Mesenchymal stem cell (in vitro differentiated cells and primary cell): Measurements from ENCODE around the gene QRFPR.

Experiments
- DNase-seq: peaks from one replicate; pipeline ENCODE4 v3.0.0-alpha.2; 2013
- H2AFZ ChIP-seq: one replicate; pipeline ENCODE4 v1.6.1; 2013; ENCODE audit warnings: low read depth, mild to moderate bottlenecking, control low read depth, inconsistent platforms, low read length, moderate library complexity
- H2AK5ac ChIP-seq: 2 replicates; pipeline ENCODE4 v1.6.1; 2013; ENCODE audit warnings: low read length, moderate library complexity, mild to moderate bottlenecking, inconsistent platforms; ENCODE audit not compliant: severe bottlenecking
- H2BK120ac ChIP-seq: one replicate; pipeline ENCODE4 v1.6.1; 2013; ENCODE audit warnings: low read depth, mild to moderate bottlenecking, inconsistent platforms, low read length, moderate library complexity
- H2BK12ac ChIP-seq, 2 experiments: one replicate each; pipeline ENCODE4 v1.6.1; 2013; ENCODE audit warnings: inconsistent platforms in 2 of 2, low read length in 2 of 2, mild to moderate bottlenecking in 2 of 2, moderate library complexity in 2 of 2, control low read depth in 1 of 2
- H2BK15ac ChIP-seq: one replicate; pipeline ENCODE4 v1.6.1; 2013; ENCODE audit warnings: mild to moderate bottlenecking, low read depth, inconsistent platforms; ENCODE audit not compliant: poor library complexity, severe bottlenecking
- H2BK5ac ChIP-seq: 2 replicates; pipeline ENCODE4 v1.6.1; 2013; ENCODE audit warnings: low read depth, mild to moderate bottlenecking, low read length, control low read depth, inconsistent platforms; ENCODE audit not compliant: poor library complexity, severe bottlenecking
- H3K14ac ChIP-seq, 2 experiments: one replicate each; pipeline ENCODE4 v1.6.1; 2013; ENCODE audit warnings: inconsistent platforms in 2 of 2, low read length in 2 of 2, control low read depth in 1 of 2, mild to moderate bottlenecking in 1 of 2, moderate library complexity in 1 of 2
- H3K18ac ChIP-seq, 2 experiments: one replicate each; pipeline ENCODE4 v1.6.1; 2013; ENCODE audit warnings: inconsistent platforms in 2 of 2, low read length in 2 of 2, control low read depth in 1 of 2, low read depth in 1 of 2, mild to moderate bottlenecking in 1 of 2
- H3K23ac ChIP-seq, 2 experiments: one replicate each; pipeline ENCODE4 v1.6.1; 2013; ENCODE audit warnings: inconsistent platforms in 2 of 2, low read length in 2 of 2, mild to moderate bottlenecking in 2 of 2, moderate library complexity in 2 of 2, control low read depth in 1 of 2
- H3K27ac ChIP-seq: 2 replicates; pipeline ENCODE4 v1.5.1; 2013; ENCODE audit warnings: mild to moderate bottlenecking, moderate library complexity, low read length, control low read depth, inconsistent platforms; ENCODE audit not compliant: poor library complexity, severe bottlenecking
- H3K27me3 ChIP-seq, 2 experiments: 2 replicates each; pipeline versions ENCODE4 v1.6.1 to v1.7.0; 2013; ENCODE audit warnings: low read length in 2 of 2, mild to moderate bottlenecking in 2 of 2, moderate library complexity in 2 of 2, control low read depth in 1 of 2, inconsistent platforms in 1 of 2; ENCODE audit not compliant: control insufficient read depth in 1 of 2, insufficient read depth in 1 of 2
- H3K36me3 ChIP-seq, 2 experiments: 2 replicates each; pipeline versions ENCODE4 v1.6.1 to v1.7.0; 2013; ENCODE audit warnings: low read length in 2 of 2, control low read depth in 1 of 2, inconsistent platforms in 1 of 2, low read depth in 1 of 2, mild to moderate bottlenecking in 1 of 2; ENCODE audit not compliant: insufficient read depth in 2 of 2, control insufficient read depth in 1 of 2
- H3K4ac ChIP-seq, 2 experiments: one replicate each; pipeline ENCODE4 v1.6.1; 2013; ENCODE audit warnings: inconsistent platforms in 2 of 2, low read length in 2 of 2, mild to moderate bottlenecking in 2 of 2, moderate library complexity in 2 of 2, control low read depth in 1 of 2, low read depth in 1 of 2
- H3K4me1 ChIP-seq: 2 replicates; pipeline ENCODE4 v1.6.1; 2013; ENCODE audit warnings: low read depth, low read length, control low read depth; ENCODE audit not compliant: control insufficient read depth, insufficient read depth
- H3K4me2 ChIP-seq: 2 replicates; pipeline ENCODE4 v1.6.1; 2013; ENCODE audit warnings: low read length, mild to moderate bottlenecking, inconsistent platforms; ENCODE audit not compliant: poor library complexity, severe bottlenecking
- H3K4me3 ChIP-seq, 2 experiments: 2 replicates each; pipeline versions ENCODE4 v1.5.1 to v1.7.0; 2013; ENCODE audit warnings: low read length in 2 of 2, mild to moderate bottlenecking in 2 of 2, control low read depth in 1 of 2, low read depth in 1 of 2; ENCODE audit not compliant: insufficient read depth in 1 of 2
- H3K79me1 ChIP-seq: replicated peaks from 2 replicates; pipeline ENCODE4 v1.6.1; 2013; ENCODE audit warnings: mild to moderate bottlenecking, control low read depth, low read length, inconsistent platforms; ENCODE audit not compliant: poor library complexity, severe bottlenecking
- H3K9ac ChIP-seq: 2 replicates; pipeline ENCODE4 v1.7.0; 2013; ENCODE audit warnings: mild to moderate bottlenecking, low read length, moderate library complexity
- H3K9me3 ChIP-seq: 2 replicates; pipeline ENCODE4 v1.7.0; 2013; ENCODE audit warnings: mild to moderate bottlenecking, low read length; ENCODE audit not compliant: control insufficient read depth
- H4K8ac ChIP-seq: one replicate; pipeline ENCODE4 v1.6.1; 2013; ENCODE audit warnings: inconsistent platforms, mild to moderate bottlenecking, low read length, moderate library complexity
- H4K91ac ChIP-seq: one replicate; pipeline ENCODE4 v1.6.1; 2013; ENCODE audit warnings: mild to moderate bottlenecking, low read length, inconsistent platforms
- WGBS: methylation state at CpG from one replicate; pipeline ENCODE4 v1.1.7; 2013; ENCODE audit warnings: mixed read lengths; 5-methylcytosine and 5-hydroxymethylcytosine counted together

Gene QRFPR

DNA sequence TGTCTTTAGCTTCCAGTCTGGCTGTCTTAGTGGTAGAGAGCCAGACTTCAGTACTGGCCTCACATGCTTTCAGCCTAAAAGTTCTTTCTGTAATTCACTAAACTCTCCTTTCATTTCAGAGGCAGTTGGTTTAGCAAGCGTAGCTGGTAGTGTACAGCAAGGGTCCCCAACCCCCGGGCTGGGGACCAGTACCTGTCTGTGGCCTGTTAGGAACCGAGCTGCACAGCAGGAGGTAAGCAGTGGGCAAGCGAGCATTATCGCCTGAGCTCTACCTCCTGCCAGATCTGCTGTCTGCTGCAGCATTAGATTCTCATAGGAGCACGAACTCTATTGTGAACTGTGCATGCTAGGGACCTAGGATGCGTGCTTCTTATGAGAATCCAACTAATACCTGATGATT, 72.0 kb downstream of the QRFPR start:
- Histone ChIP-seq H3K4ac (no peak overlapping the region), H3K9me3 (no peaks in the 10 kb centered on the region), H2BK12ac (no peak overlapping the region), H3K27ac (no peak overlapping the region), H3K14ac (no peak overlapping the region), H3K4me2 (no peak overlapping the region), H3K9ac (no peak overlapping the region), H2BK120ac (no peak overlapping the region), H3K4me1 (no peaks in the 10 kb centered on the region), H4K91ac (no peak overlapping the region), H2AFZ (no peak overlapping the region), H4K8ac (no peak overlapping the region), H3K79me1 (no peaks in the 10 kb centered on the region), H3K27me3 (no peaks in the 10 kb centered on the region), H2BK15ac (no peak overlapping the region), H2BK5ac (no peak overlapping the region), H3K18ac (no peak overlapping the region), H2AK5ac (no peak overlapping the region), H3K4me3 (no peak overlapping the region), H3K36me3 (no peaks in the 10 kb centered on the region), H3K23ac (no peak overlapping the region)
- no peak for DNase-seq
- WGBS = 70% methylated on average over 7 of the region's 7 CpGs

- peak; percentile 18 for DNase-seq
- H3K23ac ChIP-seq = no peak overlapping the region
- H3K14ac ChIP-seq = no peak overlapping the region
- no peak overlapping the region for H2BK120ac ChIP-seq
- H3K18ac ChIP-seq = no peak overlapping the region
- H4K8ac ChIP-seq = no peak overlapping the region
- no peaks in the 10 kb centered on the region for H3K27me3 ChIP-seq
- no peaks in the 10 kb centered on the region for H3K4me1 ChIP-seq
- H3K36me3 ChIP-seq = no peaks in the 10 kb centered on the region
- H4K91ac ChIP-seq = no peak overlapping the region
- no peak overlapping the region for H3K27ac ChIP-seq
- WGBS = no CpG with 5 or more reads among the region's 1 CpG
- H2BK5ac ChIP-seq = no peak overlapping the region
- no peak overlapping the region for H2AK5ac ChIP-seq
- no peak overlapping the region for H3K9ac ChIP-seq
- no peak overlapping the region for H3K4me3 ChIP-seq
- H3K9me3 ChIP-seq = no peaks in the 10 kb centered on the region
- no peaks in the 10 kb centered on the region for H3K79me1 ChIP-seq
- H3K4ac ChIP-seq = no peak overlapping the region
- no peak overlapping the region for H2BK12ac ChIP-seq
- no peak overlapping the region for H2BK15ac ChIP-seq
- no peak overlapping the region for H3K4me2 ChIP-seq
- H2AFZ ChIP-seq = no peak overlapping the region
These were observed 72.5 kb downstream of the QRFPR start for GRCh38 chr4:121308328-121308663.

DNA sequence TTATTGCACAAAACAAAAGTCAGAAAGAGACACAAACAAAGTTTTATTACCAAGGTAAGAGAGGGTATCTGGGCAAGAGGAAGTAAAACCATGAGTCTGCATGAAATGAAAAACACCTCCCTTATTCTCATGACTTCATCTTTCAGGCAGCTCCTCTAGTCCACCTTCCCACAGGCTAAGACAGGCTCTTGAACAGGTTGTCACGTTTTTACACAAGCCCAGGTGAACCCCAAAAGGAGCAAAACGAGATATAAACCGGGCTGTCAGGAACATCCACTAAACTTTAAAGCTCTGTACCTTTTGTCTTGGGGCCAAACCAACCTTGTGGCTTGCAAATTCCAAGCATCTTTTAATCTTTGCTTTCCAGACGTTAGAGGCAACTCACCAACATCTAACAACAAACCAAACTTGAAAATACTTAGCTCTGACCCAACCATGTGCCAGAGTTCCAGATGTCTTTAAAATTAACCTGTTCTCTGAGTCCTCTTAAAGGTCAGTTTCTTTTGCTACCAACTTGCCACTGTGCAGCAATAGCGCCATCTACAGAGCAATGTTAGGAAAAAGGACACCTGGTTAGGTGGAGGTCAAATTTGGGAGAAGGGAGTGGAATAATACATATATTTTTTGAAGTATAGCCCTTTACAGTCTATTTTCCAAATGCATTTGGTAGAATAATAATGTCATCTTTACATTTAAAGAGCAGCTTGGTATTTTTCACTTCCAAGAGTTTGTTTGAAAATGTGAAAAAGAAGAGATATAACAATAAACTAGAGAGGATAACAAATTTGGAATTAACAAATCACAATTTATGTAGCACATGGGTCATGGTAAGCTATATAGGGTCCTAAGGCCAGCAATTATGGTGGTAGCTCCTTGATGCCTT, 73.1 kb downstream of the QRFPR start:
- H2BK12ac ChIP-seq = no peak overlapping the region
- H3K27ac ChIP-seq = no peak overlapping the region
- no peaks in the 10 kb centered on the region for H3K27me3 ChIP-seq
- H4K8ac ChIP-seq = no peak overlapping the region
- H3K79me1 ChIP-seq = no peaks in the 10 kb centered on the region
- no peak overlapping the region for H2BK15ac ChIP-seq
- peak; percentile 56 for DNase-seq
- H2BK120ac ChIP-seq = no peak overlapping the region
- no peak overlapping the region for H2BK5ac ChIP-seq
- no peak overlapping the region for H3K14ac ChIP-seq
- no peak overlapping the region for H4K91ac ChIP-seq
- H3K36me3 ChIP-seq = no peaks in the 10 kb centered on the region
- no peak overlapping the region for H2AK5ac ChIP-seq
- no peak overlapping the region for H3K9ac ChIP-seq
- no peak overlapping the region for H3K18ac ChIP-seq
- no peak overlapping the region for H3K4me3 ChIP-seq
- H3K4me1 ChIP-seq = no peaks in the 10 kb centered on the region
- H3K9me3 ChIP-seq = no peaks in the 10 kb centered on the region
- H3K23ac ChIP-seq = no peak overlapping the region
- no peak overlapping the region for H3K4me2 ChIP-seq
- no peak overlapping the region for H2AFZ ChIP-seq
- WGBS = 33% methylated on average over 5 of the region's 5 CpGs
- no peak overlapping the region for H3K4ac ChIP-seq

DNA sequence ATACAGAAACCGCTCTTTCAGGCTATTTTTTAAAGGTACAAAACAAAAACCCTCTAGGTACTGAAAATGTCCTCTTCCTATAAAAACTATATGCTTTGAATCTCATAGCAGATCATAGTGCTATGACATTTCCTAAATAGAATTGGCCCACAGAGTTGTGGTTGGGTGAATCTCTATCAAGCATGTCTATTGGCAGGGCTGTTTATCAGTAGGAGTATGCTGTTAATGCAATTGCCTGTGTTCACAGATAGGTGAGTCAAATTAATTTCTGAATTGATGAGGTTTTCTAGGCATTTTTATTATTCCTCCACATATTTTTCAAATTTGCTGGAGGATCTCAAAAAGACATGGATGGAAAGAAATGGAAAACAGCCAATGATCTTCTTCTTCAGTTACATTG, 73.9 kb downstream of the QRFPR start:
- H3K27ac ChIP-seq = no peak overlapping the region
- H3K4me1 ChIP-seq = no peaks in the 10 kb centered on the region
- 100% methylated on average over 1 of the region's 1 CpG for WGBS
- H3K14ac ChIP-seq = no peak overlapping the region
- no peak overlapping the region for H3K4me2 ChIP-seq
- no peak overlapping the region for H3K9ac ChIP-seq
- H3K27me3 ChIP-seq = no peaks in the 10 kb centered on the region
- no peak overlapping the region for H2BK12ac ChIP-seq
- H3K23ac ChIP-seq = no peak overlapping the region
- no peaks in the 10 kb centered on the region for H3K9me3 ChIP-seq
- H3K4me3 ChIP-seq = no peak overlapping the region
- DNase-seq = no peak
- H3K18ac ChIP-seq = no peak overlapping the region
- no peak overlapping the region for H2BK15ac ChIP-seq
- no peak overlapping the region for H2BK5ac ChIP-seq
- H2BK120ac ChIP-seq = no peak overlapping the region
- H3K36me3 ChIP-seq = no peaks in the 10 kb centered on the region
- H4K91ac ChIP-seq = no peak overlapping the region
- no peak overlapping the region for H2AFZ ChIP-seq
- no peaks in the 10 kb centered on the region for H3K79me1 ChIP-seq
- H4K8ac ChIP-seq = no peak overlapping the region
- no peak overlapping the region for H3K4ac ChIP-seq
- H2AK5ac ChIP-seq = no peak overlapping the region
